ENCODE data around the gene PBX4.
A peak's percentile ranks its signal among the peaks of the same experiment; 100 is the strongest.
"Not testable (repeated sequence)": the region's sequence is repeated elsewhere in the genome, so short reads cannot be mapped to it uniquely, and the experiment has no call there.

The PBX4 gene

GRCh38 chr19:19626516-19627472, 8.3 kb upstream of the PBX4 start:
- DNase-seq, result no peak

- DNase-seq, result no peak
Measured at GRCh38 chr19:19624032-19624570, 5.6 kb upstream of the PBX4 start.

GRCh38 chr19:19623383-19623782, 4.9 kb upstream of the PBX4 start:
- DNase-seq, result no peak

GRCh38 chr19:19619849-19620210, 1.3 kb upstream of the PBX4 start:
- DNase-seq, result no peak

- DNase-seq, result no peak
Measured at GRCh38 chr19:19619181-19619848, 828 bp upstream of the PBX4 start.

- DNase-seq, result no peak
Measured at GRCh38 chr19:19615086-19615485, 3.4 kb downstream of the PBX4 start.

- DNase-seq, result no peak
Measured at GRCh38 chr19:19613506-19613905, 5.0 kb downstream of the PBX4 start.

- DNase-seq, result no peak
Measured at GRCh38 chr19:19610376-19611202, 7.9 kb downstream of the PBX4 start.

- DNase-seq, result not testable (repeated sequence)
Measured at GRCh38 chr19:19606686-19607085, 11.8 kb downstream of the PBX4 start.

- DNase-seq, result peak in 1 of 2 donors; percentile 56
Measured at GRCh38 chr19:19606021-19606420, 12.5 kb downstream of the PBX4 start.

GRCh38 chr19:19602713-19603324, 15.7 kb downstream of the PBX4 start:
- DNase-seq, result no peak

- no peak for DNase-seq
Measured at GRCh38 chr19:19602136-19602712, 16.3 kb downstream of the PBX4 start.

GRCh38 chr19:19600793-19601330, 17.6 kb downstream of the PBX4 start:
- DNase-seq, result peak; percentile 45 to 75

GRCh38 chr19:19598728-19599451, 19.6 kb downstream of the PBX4 start:
- not testable (repeated sequence) for DNase-seq

- peak; percentile 78 to 95 for DNase-seq
Measured at GRCh38 chr19:19597809-19598306, 20.6 kb downstream of the PBX4 start.

GRCh38 chr19:19595171-19595701, 23.3 kb downstream of the PBX4 start:
- DNase-seq, result peak; percentile 57 to 77

- DNase-seq, result peak; percentile 28 to 69
Measured at GRCh38 chr19:19594381-19594780, 24.1 kb downstream of the PBX4 start.

- no peak for DNase-seq
Measured at GRCh38 chr19:19592690-19593089, 25.8 kb downstream of the PBX4 start.

GRCh38 chr19:19591133-19591825, 27.2 kb downstream of the PBX4 start:
- peak; percentile 94 to 99 for DNase-seq

GRCh38 chr19:19588546-19588945, 29.9 kb downstream of the PBX4 start:
- DNase-seq, result no peak
